ENCODE measurements around the gene XXYLT1.

The XXYLT1 gene

GRCh38 chr3:195129072-195129643 lies 141.8 kb downstream of the XXYLT1 start:
- H3K36me3 ChIP-seq (ENCODE audit: insufficient read depth, low read length) = no peaks in the 10 kb centered on the region
- 0 out of 2 replicates have a peak, but pooled peaks cover 4% of the 10 kb centered on the region for H3K4me1 ChIP-seq (ENCODE audit: insufficient read depth, low read length)
- no peaks in the 10 kb centered on the region for H3K9me3 ChIP-seq (ENCODE audit: control insufficient read depth, insufficient read depth, low read length)
- no peak overlapping the region for H3K9ac ChIP-seq (ENCODE audit: low read depth, low read length)

- H3K4me1 ChIP-seq (ENCODE audit: insufficient read depth, low read length) = 0 out of 2 replicates have a peak, but pooled peaks cover 4% of the 10 kb centered on the region
These were observed 142.5 kb downstream of the XXYLT1 start for GRCh38 chr3:195128255-195129071.

GRCh38 chr3:195126056-195126605 lies 144.8 kb downstream of the XXYLT1 start:
- no peak overlapping the region for H3K9ac ChIP-seq (ENCODE audit: low read depth, low read length)
- no peaks in the 10 kb centered on the region for H3K9me3 ChIP-seq (ENCODE audit: control insufficient read depth, insufficient read depth, low read length)
- no peaks in the 10 kb centered on the region for H3K36me3 ChIP-seq (ENCODE audit: insufficient read depth, low read length)
- H3K4me1 ChIP-seq (ENCODE audit: insufficient read depth, low read length) = 0 out of 2 replicates have a peak, but pooled peaks cover 4% of the 10 kb centered on the region

More at GRCh38 chr3:195128255-195129071, 142.5 kb downstream of the XXYLT1 start:
- Histone ChIP-seq H3K36me3 (ENCODE audit: insufficient read depth, low read length) (no peaks in the 10 kb centered on the region), H3K9ac (ENCODE audit: low read depth, low read length) (no peak overlapping the region), H3K9me3 (ENCODE audit: control insufficient read depth, insufficient read depth, low read length) (no peaks in the 10 kb centered on the region)

- no peaks in the 10 kb centered on the region for H3K36me3 ChIP-seq (ENCODE audit: insufficient read depth, low read length)
- H3K9ac ChIP-seq (ENCODE audit: low read depth, low read length) = no peak overlapping the region
- H3K9me3 ChIP-seq (ENCODE audit: control insufficient read depth, insufficient read depth, low read length) = no peaks in the 10 kb centered on the region
- H3K4me1 ChIP-seq (ENCODE audit: insufficient read depth, low read length) = 0 out of 2 replicates have a peak, but pooled peaks cover under 1% of the 10 kb centered on the region
These were observed 145.3 kb downstream of the XXYLT1 start for GRCh38 chr3:195125646-195126045.

GRCh38 chr3:195124378-195124992 lies 146.5 kb downstream of the XXYLT1 start:
- no peak overlapping the region for H3K9ac ChIP-seq (ENCODE audit: low read depth, low read length)
- H3K9me3 ChIP-seq (ENCODE audit: control insufficient read depth, insufficient read depth, low read length) = no peaks in the 10 kb centered on the region
- no peaks in the 10 kb centered on the region for H3K4me1 ChIP-seq (ENCODE audit: insufficient read depth, low read length)
- H3K36me3 ChIP-seq (ENCODE audit: insufficient read depth, low read length) = no peaks in the 10 kb centered on the region

- Histone ChIP-seq H3K36me3 (ENCODE audit: insufficient read depth, low read length) (no peaks in the 10 kb centered on the region), H3K9me3 (ENCODE audit: control insufficient read depth, insufficient read depth, low read length) (no peaks in the 10 kb centered on the region), H3K4me1 (ENCODE audit: insufficient read depth, low read length) (peaks cover 8% of the 10 kb centered on the region), H3K9ac (ENCODE audit: low read depth, low read length) (no peak overlapping the region)
These were observed 147.7 kb downstream of the XXYLT1 start for GRCh38 chr3:195123281-195123691.

- peaks cover 17% of the 10 kb centered on the region for H3K4me1 ChIP-seq (ENCODE audit: insufficient read depth, low read length)
- no peak overlapping the region for H3K9ac ChIP-seq (ENCODE audit: low read depth, low read length)
- H3K9me3 ChIP-seq (ENCODE audit: control insufficient read depth, insufficient read depth, low read length) = no peaks in the 10 kb centered on the region
- H3K36me3 ChIP-seq (ENCODE audit: insufficient read depth, low read length) = no peaks in the 10 kb centered on the region
These were observed 148.7 kb downstream of the XXYLT1 start for GRCh38 chr3:195122261-195122660.

- Histone ChIP-seq H3K4me1 (ENCODE audit: insufficient read depth, low read length) (peaks cover 17% of the 10 kb centered on the region), H3K9me3 (ENCODE audit: control insufficient read depth, insufficient read depth, low read length) (no peaks in the 10 kb centered on the region), H3K36me3 (ENCODE audit: insufficient read depth, low read length) (no peaks in the 10 kb centered on the region), H3K9ac (ENCODE audit: low read depth, low read length) (no peak overlapping the region)
These were observed 150.7 kb downstream of the XXYLT1 start for GRCh38 chr3:195120267-195120601.

- no peaks in the 10 kb centered on the region for H3K9me3 ChIP-seq (ENCODE audit: control insufficient read depth, insufficient read depth, low read length)
- H3K4me1 ChIP-seq (ENCODE audit: insufficient read depth, low read length) = peaks cover 17% of the 10 kb centered on the region
- H3K9ac ChIP-seq (ENCODE audit: low read depth, low read length) = no peak overlapping the region
- H3K36me3 ChIP-seq (ENCODE audit: insufficient read depth, low read length) = no peaks in the 10 kb centered on the region
These were observed 151.3 kb downstream of the XXYLT1 start for GRCh38 chr3:195119461-195120266.

- no peaks in the 10 kb centered on the region for H3K36me3 ChIP-seq (ENCODE audit: insufficient read depth, low read length)
These were observed 152.3 kb downstream of the XXYLT1 start for GRCh38 chr3:195118671-195119070.

GRCh38 chr3:195117978-195118581 lies 152.9 kb downstream of the XXYLT1 start:
- Histone ChIP-seq H3K4me1 (ENCODE audit: insufficient read depth, low read length) (peaks cover 17% of the 10 kb centered on the region), H3K9ac (ENCODE audit: low read depth, low read length) (no peak overlapping the region), H3K36me3 (ENCODE audit: insufficient read depth, low read length) (no peaks in the 10 kb centered on the region)

More at GRCh38 chr3:195118671-195119070, 152.3 kb downstream of the XXYLT1 start:
- Histone ChIP-seq H3K4me1 (ENCODE audit: insufficient read depth, low read length) (peaks cover 17% of the 10 kb centered on the region), H3K9ac (ENCODE audit: low read depth, low read length) (no peak overlapping the region), H3K9me3 (ENCODE audit: control insufficient read depth, insufficient read depth, low read length) (no peaks in the 10 kb centered on the region)

GRCh38 chr3:195116407-195117185 lies 154.4 kb downstream of the XXYLT1 start:
- peaks cover 17% of the 10 kb centered on the region for H3K4me1 ChIP-seq (ENCODE audit: insufficient read depth, low read length)
- no peaks in the 10 kb centered on the region for H3K9me3 ChIP-seq (ENCODE audit: control insufficient read depth, insufficient read depth, low read length)
- no peak overlapping the region for H3K9ac ChIP-seq (ENCODE audit: low read depth, low read length)
- no peaks in the 10 kb centered on the region for H3K36me3 ChIP-seq (ENCODE audit: insufficient read depth, low read length)

More at GRCh38 chr3:195117978-195118581, 152.9 kb downstream of the XXYLT1 start:
- no peaks in the 10 kb centered on the region for H3K9me3 ChIP-seq (ENCODE audit: control insufficient read depth, insufficient read depth, low read length)
